22Rv1 (cell line): ENCODE data around the gene PTPN23.

Experiments
- H3K27ac ChIP-seq: fragments of 450-650 bp; 2 replicates; pipeline ENCODE4 v1.5.1; 2017
- CTCF ChIP-seq: fragments of 450-650 bp; IDR thresholded peaks from 2 replicates; pipeline ENCODE4 v1.5.1; 2017; ENCODE audit warnings: mild to moderate bottlenecking
- ZFX ChIP-seq: fragments of 450-650 bp; IDR thresholded peaks from 2 replicates; pipeline ENCODE4 v1.6.1; 2017; ENCODE audit warnings: antibody characterized with exemption, borderline replicate concordance

Gene PTPN23

DNA sequence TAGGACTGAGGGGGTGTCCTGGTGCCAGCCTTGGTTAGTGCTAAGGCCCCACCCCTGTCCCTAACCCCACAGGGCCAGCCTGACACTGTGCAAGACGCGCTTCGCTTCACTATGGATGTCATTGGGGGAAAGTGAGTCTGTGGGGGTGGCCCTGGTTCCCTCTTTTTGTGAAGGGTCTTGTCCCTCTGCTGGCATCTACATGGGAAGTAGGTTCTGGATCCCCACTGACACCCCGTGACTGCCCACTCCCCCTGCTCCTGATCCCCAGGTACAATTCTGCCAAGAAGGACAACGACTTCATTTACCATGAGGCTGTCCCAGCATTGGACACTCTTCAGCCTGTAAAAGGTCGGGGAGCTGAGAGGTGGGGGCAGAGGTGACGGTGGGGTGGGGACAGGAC is 26.4 kb downstream of the PTPN23 start:
- TF ChIP-seq CTCF (no peak), ZFX (no peak)
- H3K27ac ChIP-seq: no peak overlapping the region

GRCh38 chr3:47407896-47408838 is 27.3 kb downstream of the PTPN23 start:
- H3K27ac ChIP-seq: no peak overlapping the region
- no peak for TF ChIP-seq CTCF
- TF ChIP-seq ZFX: no peak

- no peak overlapping the region for H3K27ac ChIP-seq
- TF ChIP-seq ZFX (no peak), CTCF (no peak)
Measured at GRCh38 chr3:47408839-47409229, 28.0 kb downstream of the PTPN23 start.

GRCh38 chr3:47409284-47409683 is 28.5 kb downstream of the PTPN23 start:
- TF ChIP-seq ZFX (no peak), CTCF (no peak)
- no peak overlapping the region for H3K27ac ChIP-seq

GRCh38 chr3:47409688-47410416 is 29.0 kb downstream of the PTPN23 start:
- TF ChIP-seq ZFX: no peak
- no peak for TF ChIP-seq CTCF
- H3K27ac ChIP-seq: no peak overlapping the region

GRCh38 chr3:47410417-47410720 is 29.5 kb downstream of the PTPN23 start:
- no peak overlapping the region for H3K27ac ChIP-seq
- no peak for TF ChIP-seq ZFX
- no peak for TF ChIP-seq CTCF
